ENCODE results near the gene GGA3.

DNA sequence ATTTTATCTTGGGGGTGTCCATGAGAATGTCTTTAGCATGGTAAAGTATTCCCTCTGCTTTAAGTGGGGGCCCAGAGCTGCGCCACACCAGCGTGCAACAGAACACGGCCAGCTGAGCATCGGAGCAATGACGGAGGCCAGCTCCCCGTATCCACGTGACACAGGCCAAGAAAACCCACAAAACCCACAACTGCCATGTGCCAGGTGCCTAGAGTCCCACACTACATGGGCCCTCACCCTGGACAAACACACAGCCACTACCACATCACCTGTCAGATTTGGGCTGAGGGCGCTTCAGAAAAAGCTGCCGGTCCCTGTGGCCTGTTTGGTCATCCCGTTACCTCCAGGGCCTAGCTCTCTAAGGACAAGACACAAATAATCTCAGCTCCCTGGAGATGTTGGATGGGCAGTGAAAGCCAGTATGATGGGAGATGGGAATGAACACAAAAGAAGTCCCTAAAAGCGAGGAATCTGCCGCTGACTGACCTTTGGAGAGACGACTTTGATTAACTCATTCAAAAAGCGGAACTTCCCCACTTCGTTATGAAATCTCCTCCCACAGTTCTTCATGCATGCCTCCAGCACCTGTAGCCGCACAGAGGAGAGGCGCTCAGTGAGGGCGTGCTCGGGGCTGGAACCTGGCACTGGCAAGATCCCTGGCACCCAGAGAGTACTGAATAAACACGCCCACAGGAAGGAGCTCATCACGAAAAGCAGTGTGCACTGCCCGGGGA is 17.1 kb downstream of the GGA3 start:
- no peak for TF ChIP-seq CTCF (IDR thresholded peaks at IDR 0.05)
- no peak for TF ChIP-seq POLR2A (IDR thresholded peaks at IDR 0.05)

Measured in heart left ventricle (tissue), 13 donors.